ENCODE results near the gene RETN.

The RETN gene

DNA sequence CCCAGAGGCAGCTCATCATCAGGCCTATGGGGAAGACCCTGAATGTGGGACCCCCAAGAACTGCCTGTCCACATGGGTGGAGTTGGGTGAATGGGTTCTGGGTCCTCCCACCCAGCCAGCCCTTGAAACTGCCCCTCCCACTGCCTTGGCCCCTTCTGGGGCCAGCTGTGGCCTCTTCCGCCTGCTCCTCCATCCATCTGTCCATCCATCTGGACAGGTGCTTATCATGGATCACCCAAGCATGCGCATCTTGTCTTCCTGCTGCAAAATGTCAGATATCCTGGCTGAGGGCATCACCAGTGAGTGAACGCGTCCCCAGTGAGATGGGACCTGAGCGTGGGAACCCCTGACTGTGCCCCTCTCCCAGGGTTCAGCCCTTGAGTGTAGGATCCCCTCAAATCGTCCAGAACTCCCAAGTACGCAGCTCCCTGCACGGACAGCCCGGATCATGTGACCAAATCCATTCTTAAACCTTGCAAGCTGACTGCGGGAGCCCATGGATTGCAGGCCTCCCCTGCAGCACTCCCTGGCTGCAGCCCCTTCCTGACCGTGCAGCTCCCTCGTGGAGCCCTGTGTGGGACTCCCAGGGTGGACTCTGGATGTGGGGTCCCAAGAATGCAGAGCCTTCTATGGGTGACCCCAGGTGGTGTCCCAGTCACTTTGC is 29.9 kb upstream of the RETN start:
- DNase-seq = no peak

GRCh38 chr19:7639863-7640348 is 28.9 kb upstream of the RETN start:
- no peak for DNase-seq

DNA sequence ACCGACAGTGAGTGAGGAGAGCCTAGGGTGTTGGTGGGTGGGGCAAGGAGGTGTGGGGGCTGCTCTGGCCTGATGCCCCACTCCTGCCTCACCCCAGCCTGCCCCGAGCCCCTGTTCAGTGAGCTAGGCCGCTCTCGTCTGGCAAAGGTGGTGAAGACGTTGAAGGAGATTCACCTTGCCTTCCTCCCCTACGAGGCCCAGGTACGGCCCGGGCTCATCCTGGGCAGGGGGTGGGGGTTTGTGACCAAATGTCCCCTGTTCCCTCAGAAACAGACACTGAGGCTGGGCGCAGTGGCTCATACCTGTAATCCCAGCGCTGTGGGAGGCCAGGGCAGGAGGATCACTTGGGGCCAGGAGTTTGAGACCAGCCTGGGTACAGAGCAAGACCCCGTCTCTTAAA is 28.0 kb upstream of the RETN start:
- DNase-seq = no peak

- no peak for DNase-seq
These were observed 27.3 kb upstream of the RETN start for GRCh38 chr19:7641290-7642276.

- DNase-seq = no peak
These were observed 26.4 kb upstream of the RETN start for GRCh38 chr19:7642295-7643030.

GRCh38 chr19:7643031-7643415 is 25.8 kb upstream of the RETN start:
- no peak for DNase-seq

DNA sequence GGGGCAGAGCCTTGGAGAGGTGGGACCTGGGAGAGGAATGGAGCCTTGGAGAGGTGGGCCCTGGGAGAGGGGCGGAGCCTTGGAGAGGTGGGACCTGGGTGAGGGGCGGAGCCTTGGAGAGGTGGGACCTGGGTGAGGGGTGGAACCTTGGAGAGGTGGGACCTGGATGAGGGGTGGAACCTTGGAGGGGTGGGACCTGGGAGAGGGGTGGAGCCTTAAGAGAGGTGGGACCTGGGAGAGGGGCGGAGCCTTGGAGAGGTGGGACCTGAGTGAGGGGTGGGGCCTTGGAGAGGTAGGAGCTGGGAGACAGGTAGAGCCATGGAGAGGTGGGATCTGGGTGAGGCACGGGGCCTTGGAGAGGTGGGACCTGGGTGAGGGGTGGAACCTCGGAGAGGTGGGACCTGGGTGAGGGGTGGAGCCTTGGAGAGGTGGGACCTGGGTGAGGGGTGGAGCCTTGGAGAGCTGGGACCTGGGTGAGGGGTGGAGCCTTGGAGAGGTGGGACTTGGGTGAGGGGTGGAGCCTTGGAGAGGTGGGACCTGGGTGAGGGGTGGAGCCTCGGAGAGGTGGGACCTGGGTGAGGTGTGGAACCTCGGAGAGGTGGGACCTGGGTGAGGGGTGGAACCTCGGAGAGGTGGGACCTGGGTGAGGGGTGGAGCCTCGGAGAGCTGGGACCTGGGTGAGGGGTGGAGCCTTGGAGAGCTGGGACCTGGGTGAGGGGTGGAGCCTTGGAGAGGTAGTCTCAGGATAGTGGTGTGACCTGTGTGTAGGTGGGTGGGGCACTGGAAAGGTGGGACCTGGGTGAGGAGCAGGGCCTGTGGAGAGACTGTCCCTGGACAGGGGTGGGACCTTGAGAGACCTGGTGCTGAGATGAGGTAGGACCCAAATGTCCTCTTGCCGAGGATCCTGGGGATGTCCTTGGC is 25.0 kb upstream of the RETN start:
- peak; percentile 52 for DNase-seq

- no peak for DNase-seq
These were observed 24.3 kb upstream of the RETN start for GRCh38 chr19:7644550-7644877.

- DNase-seq = no peak
These were observed 23.7 kb upstream of the RETN start for GRCh38 chr19:7645163-7645562.

GRCh38 chr19:7645656-7646425 is 23.0 kb upstream of the RETN start:
- no peak for DNase-seq

- no peak for DNase-seq
These were observed 22.5 kb upstream of the RETN start for GRCh38 chr19:7646426-7646700.

GRCh38 chr19:7647156-7647555 is 21.7 kb upstream of the RETN start:
- no peak for DNase-seq

DNA sequence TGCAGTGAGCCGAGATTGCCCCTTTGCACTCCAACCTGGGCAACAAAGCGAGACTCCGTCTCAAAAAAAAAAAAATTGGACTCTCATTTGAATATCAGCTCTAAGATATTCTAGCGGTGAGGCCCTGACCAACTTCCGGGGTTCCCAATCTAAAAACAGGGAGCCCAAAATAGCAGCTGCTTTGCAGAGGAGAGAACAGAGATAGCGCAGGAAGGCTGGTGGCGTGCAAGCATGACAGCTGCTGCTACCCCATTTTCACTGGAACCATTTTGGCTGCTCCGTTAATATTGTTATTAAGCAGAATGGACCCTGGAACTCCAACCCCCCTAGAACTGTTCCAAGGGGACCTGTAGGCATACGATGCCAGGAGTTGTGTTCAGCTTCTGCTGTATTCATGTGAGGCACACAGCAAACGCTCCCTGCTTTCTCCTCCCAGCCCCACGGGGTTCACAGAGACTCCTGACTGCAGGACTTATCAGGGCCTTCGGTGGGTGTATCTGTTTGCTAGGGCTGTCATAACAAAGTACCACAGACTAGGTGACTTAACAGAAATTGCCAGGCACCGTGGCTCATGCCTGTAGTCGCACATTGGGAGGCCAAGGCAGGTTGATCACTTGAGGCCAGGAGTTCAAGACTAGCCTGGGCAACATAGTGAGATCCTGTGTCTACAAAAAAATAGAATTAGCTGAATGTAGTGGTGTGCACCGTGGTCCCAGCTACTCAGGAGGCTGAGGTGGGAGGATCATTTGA is 20.4 kb upstream of the RETN start:
- no peak for DNase-seq

GRCh38 chr19:7650148-7650547 is 18.7 kb upstream of the RETN start:
- no peak for DNase-seq

- DNase-seq = peak; percentile 84
These were observed 16.7 kb upstream of the RETN start for GRCh38 chr19:7652061-7652641.

DNA sequence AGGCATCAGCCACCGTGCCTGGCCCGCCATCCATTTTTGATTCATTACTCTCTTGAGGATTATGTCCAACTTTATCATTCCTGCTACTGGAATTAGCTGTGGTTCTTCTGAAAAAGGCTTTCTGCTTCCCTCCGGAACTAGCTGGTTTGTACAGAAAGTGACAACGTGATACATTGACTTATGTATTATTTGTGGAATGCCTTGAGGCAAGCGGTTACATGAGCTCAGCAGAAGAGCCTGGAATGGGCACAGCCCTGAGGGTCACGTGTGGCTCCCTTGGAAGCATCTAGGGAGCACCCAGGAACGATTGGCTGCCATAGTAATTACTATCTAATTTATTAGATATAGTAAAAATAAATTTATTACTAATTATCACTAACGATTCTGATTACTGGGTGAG is 14.4 kb upstream of the RETN start:
- DNase-seq = no peak

GRCh38 chr19:7655581-7655980 is 13.3 kb upstream of the RETN start:
- no peak for DNase-seq

- DNase-seq = peak; percentile 45
These were observed 11.6 kb upstream of the RETN start for GRCh38 chr19:7657131-7657751.

DNA sequence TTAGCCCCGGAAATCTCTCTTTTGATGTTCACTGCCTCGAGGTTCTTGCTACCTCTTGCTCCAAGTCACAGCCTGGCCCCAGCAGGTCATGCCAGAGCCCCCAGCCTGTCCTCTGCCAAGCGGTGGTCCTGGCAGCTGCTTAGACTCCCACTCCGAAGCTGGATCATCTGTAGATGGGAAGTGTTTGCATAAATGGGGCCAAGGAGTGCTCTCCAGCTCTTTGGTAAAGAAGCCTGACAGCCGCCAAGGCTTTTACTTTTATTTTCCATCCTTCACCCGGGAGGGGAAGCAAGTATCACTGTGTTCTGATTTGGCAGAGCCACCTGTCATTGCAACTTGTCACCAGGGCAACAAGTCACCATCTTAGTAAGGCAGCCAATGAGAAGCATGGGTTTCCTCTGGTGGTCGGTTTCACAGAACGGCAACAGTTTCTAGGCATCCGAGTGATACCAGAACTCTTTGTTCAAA is 10.6 kb upstream of the RETN start:
- peak; percentile 58 for DNase-seq

All from stimulated activated CD4-positive, alpha-beta T cell treated with anti-CD3 and anti-CD28 coated beads, Interleukin-1b, Interleukin-23, amount 100 ng/mL, for 48 hours (primary cell).